ENCODE measurements around the gene FAM184B. TPM values are rescaled to one million over a fixed set of nuclear protein-coding genes. Genes with fewer than 3 reads are reported as not detected.

The FAM184B gene
- total RNA-seq, 1 donor from 2014 or later = not detected

GRCh38 chr4:17788956-17789355, 7.5 kb upstream of the FAM184B start:
- TF ChIP-seq CTCF (IDR thresholded peaks at IDR 0.05) = no peak
- TF ChIP-seq POLR2AphosphoS5 (IDR thresholded peaks at IDR 0.05; ENCODE audit: insufficient read depth in 1 of 2, low read depth in 1 of 2) = no peak
- TF ChIP-seq POLR2A (IDR thresholded peaks at IDR 0.05) = no peak
- Histone ChIP-seq H3K4me3 (no peak overlapping the region), H3K9me3 (no peaks in the 10 kb centered on the region), H3K27me3 (no peaks in the 10 kb centered on the region), H3K4me1 (no peaks in the 10 kb centered on the region), H3K27ac (no peak overlapping the region), H3K36me3 (peaks cover 0 to 3% of the 10 kb centered on the region in 2 donors)
- intact Hi-C loops (cut with DNase I) = no loop called here
- no peak for DNase-seq (ENCODE audit: extremely low spot score in 2 of 2)

- H3K9me3 ChIP-seq = no peaks in the 10 kb centered on the region
- DNase-seq (ENCODE audit: extremely low spot score in 2 of 2) = no peak
- no peaks in the 10 kb centered on the region for H3K4me1 ChIP-seq
- intact Hi-C loops (cut with DNase I) = no loop called here
- no peaks in the 10 kb centered on the region for H3K27me3 ChIP-seq
- TF ChIP-seq POLR2AphosphoS5 (IDR thresholded peaks at IDR 0.05; ENCODE audit: insufficient read depth in 1 of 2, low read depth in 1 of 2) (no peak), CTCF (IDR thresholded peaks at IDR 0.05) (no peak), POLR2A (IDR thresholded peaks at IDR 0.05) (no peak)
- no peak overlapping the region for H3K27ac ChIP-seq
- peaks cover 0 to 3% of the 10 kb centered on the region in 2 donors for H3K36me3 ChIP-seq
- no peak overlapping the region for H3K4me3 ChIP-seq
These were observed 5.9 kb upstream of the FAM184B start for GRCh38 chr4:17787315-17787714.

GRCh38 chr4:17786567-17786966, 5.1 kb upstream of the FAM184B start:
- Histone ChIP-seq H3K27ac (no peak overlapping the region), H3K4me3 (no peak overlapping the region), H3K4me1 (peaks cover 4% of the 10 kb centered on the region), H3K36me3 (peaks cover 0 to 3% of the 10 kb centered on the region in 2 donors), H3K27me3 (no peaks in the 10 kb centered on the region), H3K9me3 (no peaks in the 10 kb centered on the region)
- TF ChIP-seq POLR2A (IDR thresholded peaks at IDR 0.05) = no peak
- TF ChIP-seq POLR2AphosphoS5 (IDR thresholded peaks at IDR 0.05; ENCODE audit: insufficient read depth in 1 of 2, low read depth in 1 of 2) = no peak
- no peak for TF ChIP-seq CTCF (IDR thresholded peaks at IDR 0.05)
- DNase-seq (ENCODE audit: extremely low spot score in 2 of 2) = no peak
- intact Hi-C loops (cut with DNase I) = no loop called here

GRCh38 chr4:17785858-17786257, 4.4 kb upstream of the FAM184B start:
- intact Hi-C loops (cut with DNase I) = no loop called here
- H3K4me3 ChIP-seq = no peak overlapping the region
- peaks cover 12% of the 10 kb centered on the region for H3K4me1 ChIP-seq
- no peaks in the 10 kb centered on the region for H3K36me3 ChIP-seq
- TF ChIP-seq CTCF (IDR thresholded peaks at IDR 0.05) = no peak
- TF ChIP-seq POLR2AphosphoS5 (IDR thresholded peaks at IDR 0.05; ENCODE audit: insufficient read depth in 1 of 2, low read depth in 1 of 2) = no peak
- TF ChIP-seq POLR2A (IDR thresholded peaks at IDR 0.05) = no peak
- H3K27ac ChIP-seq = no peak overlapping the region
- no peaks in the 10 kb centered on the region for H3K9me3 ChIP-seq
- H3K27me3 ChIP-seq = no peaks in the 10 kb centered on the region
- DNase-seq (ENCODE audit: extremely low spot score in 2 of 2) = no peak

- Histone ChIP-seq H3K4me3 (peak overlapping the region; percentile 35), H3K4me1 (peaks cover 19% of the 10 kb centered on the region), H3K27ac (no peak overlapping the region), H3K27me3 (no peaks in the 10 kb centered on the region), H3K36me3 (no peaks in the 10 kb centered on the region), H3K9me3 (no peaks in the 10 kb centered on the region)
- DNase-seq (ENCODE audit: extremely low spot score in 2 of 2) = no peak
- intact Hi-C loops (cut with DNase I) = no loop called here
- TF ChIP-seq POLR2A (IDR thresholded peaks at IDR 0.05) (no peak), CTCF (IDR thresholded peaks at IDR 0.05) (no peak), POLR2AphosphoS5 (IDR thresholded peaks at IDR 0.05; ENCODE audit: insufficient read depth in 1 of 2, low read depth in 1 of 2) (no peak)
These were observed 721 bp downstream of the FAM184B start for GRCh38 chr4:17780501-17781299.

Data from vagina (tissue), 2 donors.